Measurements from ENCODE around the gene MAML3. TPM values are rescaled to one million over a fixed set of nuclear protein-coding genes. Genes with fewer than 3 reads are reported as not detected.
A peak's percentile ranks its signal among the peaks of the same experiment; 100 is the strongest.

The MAML3 gene
- total RNA-seq, 1 donor from 2014 or later: 7.9 TPM

GRCh38 chr4:140038031-140038533 is 115.9 kb downstream of the MAML3 start:
- ATAC-seq: no peak

- ATAC-seq: peak; percentile 91
These were observed 116.5 kb downstream of the MAML3 start for GRCh38 chr4:140037353-140038030.

- no peak for ATAC-seq
These were observed 122.3 kb downstream of the MAML3 start for GRCh38 chr4:140031706-140032105.

GRCh38 chr4:140031061-140031460 is 122.9 kb downstream of the MAML3 start:
- no peak for ATAC-seq

- no peak for ATAC-seq
These were observed 125.1 kb downstream of the MAML3 start for GRCh38 chr4:140028676-140029517.

- no peak for ATAC-seq
These were observed 125.9 kb downstream of the MAML3 start for GRCh38 chr4:140028101-140028500.

GRCh38 chr4:140027101-140027500 is 126.9 kb downstream of the MAML3 start:
- ATAC-seq: no peak

GRCh38 chr4:140025470-140025869 is 128.5 kb downstream of the MAML3 start:
- no peak for ATAC-seq

- ATAC-seq: no peak
These were observed 133.3 kb downstream of the MAML3 start for GRCh38 chr4:140020457-140021361.

- no peak for ATAC-seq
These were observed 134.2 kb downstream of the MAML3 start for GRCh38 chr4:140019619-140020347.

- ATAC-seq: no peak
These were observed 134.9 kb downstream of the MAML3 start for GRCh38 chr4:140018931-140019618.

- ATAC-seq: peak; percentile 44
These were observed 139.7 kb downstream of the MAML3 start for GRCh38 chr4:140014284-140014683.

- peak; percentile 82 for ATAC-seq
These were observed 141.1 kb downstream of the MAML3 start for GRCh38 chr4:140012688-140013486.

- ATAC-seq: no peak
These were observed 148.3 kb downstream of the MAML3 start for GRCh38 chr4:140005699-140006098.

- no peak for ATAC-seq
These were observed 148.9 kb downstream of the MAML3 start for GRCh38 chr4:140004922-140005627.

GRCh38 chr4:140004549-140004895 is 149.5 kb downstream of the MAML3 start:
- ATAC-seq: peak; percentile 69

- no peak for ATAC-seq
These were observed 150.0 kb downstream of the MAML3 start for GRCh38 chr4:140003876-140004548.

GRCh38 chr4:140000232-140000631 is 153.8 kb downstream of the MAML3 start:
- ATAC-seq: no peak

Measured in esophagus mucosa (tissue), 1 donor.